ENCODE data around the gene KRTAP1-5. TPM values are rescaled to one million over a fixed set of nuclear protein-coding genes. Genes with fewer than 3 reads are reported as not detected.
"Not testable (repeated sequence)": the region's sequence is repeated elsewhere in the genome, so short reads cannot be mapped to it uniquely, and the experiment has no call there.

KRTAP1-5 gene
- total and polyA plus RNA-seq, 4 donors = not detected

GRCh38 chr17:41048441-41048840 lies 21.4 kb upstream of the KRTAP1-5 start:
- WGBS = 58% methylated on average over 7 of the region's 7 CpGs
- H3K27ac ChIP-seq (ENCODE audit: low read depth in 1 of 2, low read length in 2 of 2) = no peak overlapping the region
- peaks cover 0 to 3% (median 0%) of the 10 kb centered on the region in 4 donors for H3K27me3 ChIP-seq (ENCODE audit: control insufficient read depth in 4 of 4, insufficient read depth in 4 of 4, low read length in 3 of 4)
- H3K9ac ChIP-seq (ENCODE audit: low read depth in 1 of 2, low read length in 2 of 2) = no peak overlapping the region
- no peak overlapping the region for H3K4me3 ChIP-seq (ENCODE audit: low read depth in 1 of 3, low read length in 3 of 3)
- no peaks in the 10 kb centered on the region for H3K4me1 ChIP-seq (ENCODE audit: control insufficient read depth in 4 of 4, insufficient read depth in 4 of 4, low read length in 3 of 4)
- H3K9me3 ChIP-seq (ENCODE audit: control insufficient read depth in 4 of 4, low read length in 3 of 4) = no peaks in the 10 kb centered on the region
- TF ChIP-seq FOXA1 (IDR thresholded peaks at IDR 0.05) = no peak
- no peak for TF ChIP-seq MAX (IDR thresholded peaks at IDR 0.05)
- TF ChIP-seq, protein P1, sequence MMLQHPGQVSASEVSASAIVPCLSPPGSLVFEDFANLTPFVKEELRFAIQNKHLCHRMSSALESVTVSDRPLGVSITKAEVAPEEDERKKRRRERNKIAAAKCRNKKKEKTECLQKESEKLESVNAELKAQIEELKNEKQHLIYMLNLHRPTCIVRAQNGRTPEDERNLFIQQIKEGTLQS (IDR thresholded peaks at IDR 0.05) = no peak
- no peak for TF ChIP-seq HNF4G (IDR thresholded peaks at IDR 0.05)
- no peak for TF ChIP-seq JUND (IDR thresholded peaks at IDR 0.05)
- no peak for TF ChIP-seq GABPA (IDR thresholded peaks at IDR 0.05 in 1 of 2, conservative IDR thresholded peaks at IDR 0.05 in 1 of 2)
- no peak for TF ChIP-seq SP1 (IDR thresholded peaks at IDR 0.05)
- TF ChIP-seq, protein P2, sequence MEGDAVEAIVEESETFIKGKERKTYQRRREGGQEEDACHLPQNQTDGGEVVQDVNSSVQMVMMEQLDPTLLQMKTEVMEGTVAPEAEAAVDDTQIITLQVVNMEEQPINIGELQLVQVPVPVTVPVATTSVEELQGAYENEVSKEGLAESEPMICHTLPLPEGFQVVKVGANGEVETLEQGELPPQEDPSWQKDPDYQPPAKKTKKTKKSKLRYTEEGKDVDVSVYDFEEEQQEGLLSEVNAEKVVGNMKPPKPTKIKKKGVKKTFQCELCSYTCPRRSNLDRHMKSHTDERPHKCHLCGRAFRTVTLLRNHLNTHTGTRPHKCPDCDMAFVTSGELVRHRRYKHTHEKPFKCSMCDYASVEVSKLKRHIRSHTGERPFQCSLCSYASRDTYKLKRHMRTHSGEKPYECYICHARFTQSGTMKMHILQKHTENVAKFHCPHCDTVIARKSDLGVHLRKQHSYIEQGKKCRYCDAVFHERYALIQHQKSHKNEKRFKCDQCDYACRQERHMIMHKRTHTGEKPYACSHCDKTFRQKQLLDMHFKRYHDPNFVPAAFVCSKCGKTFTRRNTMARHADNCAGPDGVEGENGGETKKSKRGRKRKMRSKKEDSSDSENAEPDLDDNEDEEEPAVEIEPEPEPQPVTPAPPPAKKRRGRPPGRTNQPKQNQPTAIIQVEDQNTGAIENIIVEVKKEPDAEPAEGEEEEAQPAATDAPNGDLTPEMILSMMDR (IDR thresholded peaks at IDR 0.05; ENCODE audit: low read depth, low read length, missing input control) = no peak
- TF ChIP-seq REST (IDR thresholded peaks at IDR 0.05) = no peak
- TF ChIP-seq ZBTB33 (IDR thresholded peaks at IDR 0.05) = no peak
- DNase-seq (ENCODE audit: low spot score) = no peak
- H3K36me3 ChIP-seq (ENCODE audit: control insufficient read depth in 4 of 4, insufficient read depth in 3 of 4, low read depth in 1 of 4, low read length in 3 of 4) = no peaks in the 10 kb centered on the region

GRCh38 chr17:41046735-41047465 lies 19.9 kb upstream of the KRTAP1-5 start, which contains the start of gene KRTAP2-1:
Gene KRTAP2-1 (minus strand): TSS chr17:41047316. CDS start chr17:41047267, 49 bp downstream.
- H3K36me3 ChIP-seq (ENCODE audit: control insufficient read depth in 4 of 4, insufficient read depth in 3 of 4, low read depth in 1 of 4, low read length in 3 of 4); H3K4me1 ChIP-seq (ENCODE audit: control insufficient read depth in 4 of 4, insufficient read depth in 4 of 4, low read length in 3 of 4); H3K9ac ChIP-seq (ENCODE audit: low read depth in 1 of 2, low read length in 2 of 2); H3K4me3 ChIP-seq (ENCODE audit: low read depth in 1 of 3, low read length in 3 of 3); H3K27me3 ChIP-seq (ENCODE audit: control insufficient read depth in 4 of 4, insufficient read depth in 4 of 4, low read length in 3 of 4); DNase-seq (ENCODE audit: low spot score); H3K9me3 ChIP-seq (ENCODE audit: control insufficient read depth in 4 of 4, low read length in 3 of 4); H3K27ac ChIP-seq (ENCODE audit: low read depth in 1 of 2, low read length in 2 of 2): not testable (repeated sequence)
- WGBS = 35% methylated on average over 10 of the region's 33 CpGs

Measured in liver (tissue), 9 donors.